Cardiac atrium fibroblast (primary cell): ENCODE results near the gene TEX44. TPM values are rescaled to one million over a fixed set of nuclear protein-coding genes. Genes with fewer than 3 reads are reported as not detected.

ENCODE experiments used
- total RNA-seq: library from RNA; depleted of rRNA; stranded (reverse); fragments of >200 nt; gene quantifications from 2 replicates; pipeline ENCODE4 v1.2.3, GENCODE V29; 2015

Gene TEX44
- total RNA-seq: not detected in 2 replicates

DNA sequence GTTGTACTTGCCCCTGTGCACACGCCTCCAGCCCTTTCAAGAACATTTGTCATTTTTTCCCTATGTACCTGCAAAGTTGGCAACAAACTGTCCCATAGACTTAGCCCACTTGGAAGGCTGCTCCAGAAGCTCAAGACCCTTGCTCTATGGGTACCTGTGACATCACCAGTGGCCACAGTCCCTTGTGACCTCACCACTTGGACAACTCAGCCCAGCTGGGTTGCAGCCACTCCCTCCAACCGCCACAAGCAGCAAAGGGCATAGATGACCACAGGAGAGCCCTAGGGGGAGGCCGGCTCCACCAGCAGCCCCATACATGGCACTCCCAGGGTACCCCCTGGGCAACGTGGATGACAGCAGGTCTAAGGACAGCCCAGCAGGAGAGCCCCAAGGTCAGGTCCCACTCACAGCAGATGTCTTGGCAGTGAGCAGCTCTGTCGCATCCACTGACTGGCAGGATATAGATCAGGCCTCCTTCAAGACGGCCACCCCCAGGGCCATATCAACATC lies at the start of gene TEX44:
TSS of gene TEX44 (plus strand) at position 229 of the 510 bp plus-strand sequence. CDS start at position 317, 88 bp downstream.

Other genes with a start within 250 kb of the TEX44 start
- not detected in 2 replicates for gene B3GNT7, start 197.2 kb upstream of the TEX44 start, total RNA-seq
- 66.1 and 89.9 TPM in 2 replicates for gene NCL, start 128.4 kb upstream of the TEX44 start, total RNA-seq
- not detected in 2 replicates for gene NMUR1, start 62.4 kb upstream of the TEX44 start, total RNA-seq
- 411 and 435 TPM in 2 replicates for gene PTMA, start 115.7 kb downstream of the TEX44 start, total RNA-seq
- 34.8 and 37.5 TPM in 2 replicates for gene PDE6D, start 188.4 kb downstream of the TEX44 start, total RNA-seq
- 17.5 and 17.7 TPM in 2 replicates for gene COPS7B, start 193.6 kb downstream of the TEX44 start, total RNA-seq